A549 (cell line): ENCODE data around the gene MUC5B. TPM values are rescaled to one million over a fixed set of nuclear protein-coding genes. Genes with fewer than 3 reads are reported as not detected.
"Not testable (repeated sequence)": the region's sequence is repeated elsewhere in the genome, so short reads cannot be mapped to it uniquely, and the experiment has no call there.

Source experiments
- ATAC-seq, 2 experiments: fragments of 200-7000 bp in 1 of 2; fragments of >200 bp in 1 of 2; cut with Nextera tagmentation in 1 of 2; cut with Tn5 transposase in 1 of 2; 3 replicates each; pipeline versions ENCODE4 v1.8.0 to v1.9.1; 2018 to 2020; ENCODE audit warnings: mild to moderate bottlenecking in 1 of 2, moderate library complexity in 1 of 2
- CTCF ChIA-PET: fragments of 300-600 bp; sonication (Branson Sonifier 250); formaldehyde crosslinking; extraction: SDS; loops from one replicate; lab custom pipeline; 2021; ENCODE audit warnings: antibody characterized with exemption, inconsistent platforms; lab: Yijun Ruan, JAX
- POLR2A ChIA-PET: fragments of 350-600 bp; formaldehyde crosslinking; extraction: SDS; loops from one replicate; lab custom pipeline; 2021; ENCODE audit warnings: antibody characterized with exemption, inconsistent platforms; lab: Yijun Ruan, JAX
- DNase-seq, 2 experiments: peaks; one replicate each; pipeline versions ENCODE4 v3.0.0 to v3.0.0-alpha.2; 2011 to 2016; ENCODE audit warnings: low read depth in 1 of 2, low spot score in 1 of 2
- FAIRE-seq: peaks from 2 replicates; lab custom pipeline; 2011; peaks lifted over from hg19 to GRCh38; lab: Jason Lieb, UNC
- H3K27ac ChIP-seq, 2 experiments: fragments of >200 bp; sonication (Bioruptor Twin); formaldehyde crosslinking; 3 replicates each; pipeline ENCODE4 v1.5.1; 2016 to 2017
- H3K4me1 ChIP-seq: fragments of >200 bp; sonication (Bioruptor Twin); formaldehyde crosslinking; 3 replicates; pipeline ENCODE4 v1.6.1; 2016
- H3K4me2 ChIP-seq: fragments of >200 bp; sonication (Bioruptor Twin); formaldehyde crosslinking; 3 replicates; pipeline ENCODE4 v1.6.1; 2016
- H3K4me3 ChIP-seq: fragments of >200 bp; sonication (Bioruptor Twin); formaldehyde crosslinking; 3 replicates; pipeline ENCODE4 v1.5.1; 2016
- H3K9me3 ChIP-seq: fragments of >200 bp; sonication (Bioruptor Twin); formaldehyde crosslinking; 3 replicates; pipeline ENCODE4 v1.6.1; 2016
- HEYL ChIP-seq: fragments of 250-450 bp; sonication (Bioruptor Pico); IDR thresholded peaks from 2 replicates; pipeline ENCODE4 v1.8.0; 2021; ENCODE audit warnings: mild to moderate bottlenecking, moderate library complexity
- RNF2 ChIP-seq: fragments of 200-600 bp; sonication (generic); IDR thresholded peaks from 2 replicates; pipeline ENCODE4 v1.6.1; 2016; ENCODE audit warnings: low read depth, mild to moderate bottlenecking, antibody characterized with exemption, moderate library complexity, borderline replicate concordance
- ZNF302 ChIP-seq: fragments of 250-450 bp; sonication (Bioruptor Pico); IDR thresholded peaks from 2 replicates; pipeline ENCODE4 v1.9.0; 2021; ENCODE audit warnings: inconsistent platforms, mild to moderate bottlenecking, moderate library complexity
- ZSCAN20 ChIP-seq: fragments of 250-450 bp; sonication (Bioruptor Pico); IDR thresholded peaks from 2 replicates; pipeline ENCODE4 v1.8.0; 2022; ENCODE audit warnings: mild to moderate bottlenecking, moderate library complexity
- WGBS: methylation state at CpG from one replicate; pipeline ENCODE4 v1.1.6; 2017; ENCODE audit errors: missing lambda C conversion rate; 5-methylcytosine and 5-hydroxymethylcytosine counted together
- polyA plus RNA-seq, 4 experiments: library from polyadenylated mRNA; depleted of rRNA in 3 of 4; stranded (reverse); fragments of >200 nt; fragmentation: RNase III in 1 of 4; extraction: RNeasy Plus Mini Kit Qiagen cat#74134 plus additional on column Dnase treatment in 1 of 4; gene quantifications; 2 replicates in 3 of 4; 3 replicates in 1 of 4; pipeline ENCODE4 v1.2.3, GENCODE V29; 2011 to 2017
- TF ChIP-seq, protein P1 (sequence below): IDR thresholded peaks from 2 replicates; pipeline ENCODE4 v1.6.1; 2012; ENCODE audit warnings: low read depth, borderline replicate concordance

The MUC5B gene
- polyA plus RNA-seq, 2 of the 4 experiments (the other 2 are of a cell fraction): 0.85 to 1.4 TPM

DNA sequence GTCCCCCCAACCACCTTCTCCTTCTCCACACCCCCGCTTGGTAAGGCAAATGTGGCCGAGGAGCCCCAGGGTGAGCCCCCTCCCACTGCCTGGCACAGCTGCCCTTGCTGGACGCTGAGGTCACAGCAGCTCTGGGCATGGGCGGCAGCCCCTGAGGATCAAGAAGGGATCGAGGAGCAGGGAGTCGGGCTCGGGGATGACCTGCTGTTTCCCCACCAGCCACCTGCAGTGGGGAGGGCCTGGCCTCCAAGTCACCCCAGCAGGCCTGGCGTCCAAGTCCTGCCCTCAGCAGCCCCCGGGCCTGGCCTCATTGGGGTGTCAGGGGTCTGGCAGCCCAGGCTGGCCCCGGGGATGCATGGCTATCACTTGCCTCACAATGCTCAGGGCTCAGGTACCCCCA lies 41.4 kb upstream of the MUC5B start:
- peaks cover 3% of the 10 kb centered on the region; the same call in 2 of the 3 replicates for H3K9me3 ChIP-seq
- no peaks in the 10 kb centered on the region for H3K4me1 ChIP-seq
- ChIA-PET POLR2A (no interaction called here), CTCF (interaction anchor here (1.9 kb wide), 1 partner anchor 21 kb away, joined by 4 read pairs; no protein-coding TSS in a partner anchor)
- ATAC-seq (no peak), FAIRE-seq (no peak), DNase-seq (no peak)
- TF ChIP-seq ZSCAN20 (CRISPR knock-in tag) (no peak), RNF2 (no peak), HEYL (CRISPR knock-in tag) (no peak)
- TF ChIP-seq, protein P1, sequence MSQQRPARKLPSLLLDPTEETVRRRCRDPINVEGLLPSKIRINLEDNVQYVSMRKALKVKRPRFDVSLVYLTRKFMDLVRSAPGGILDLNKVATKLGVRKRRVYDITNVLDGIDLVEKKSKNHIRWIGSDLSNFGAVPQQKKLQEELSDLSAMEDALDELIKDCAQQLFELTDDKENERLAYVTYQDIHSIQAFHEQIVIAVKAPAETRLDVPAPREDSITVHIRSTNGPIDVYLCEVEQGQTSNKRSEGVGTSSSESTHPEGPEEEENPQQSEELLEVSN: no peak
- no peak overlapping the region for H3K4me3 ChIP-seq
- H3K4me2 ChIP-seq: no peak overlapping the region
- WGBS: no CpG with 5 or more reads among the region's 10 CpGs
- H3K27ac ChIP-seq: no peak overlapping the region

DNA sequence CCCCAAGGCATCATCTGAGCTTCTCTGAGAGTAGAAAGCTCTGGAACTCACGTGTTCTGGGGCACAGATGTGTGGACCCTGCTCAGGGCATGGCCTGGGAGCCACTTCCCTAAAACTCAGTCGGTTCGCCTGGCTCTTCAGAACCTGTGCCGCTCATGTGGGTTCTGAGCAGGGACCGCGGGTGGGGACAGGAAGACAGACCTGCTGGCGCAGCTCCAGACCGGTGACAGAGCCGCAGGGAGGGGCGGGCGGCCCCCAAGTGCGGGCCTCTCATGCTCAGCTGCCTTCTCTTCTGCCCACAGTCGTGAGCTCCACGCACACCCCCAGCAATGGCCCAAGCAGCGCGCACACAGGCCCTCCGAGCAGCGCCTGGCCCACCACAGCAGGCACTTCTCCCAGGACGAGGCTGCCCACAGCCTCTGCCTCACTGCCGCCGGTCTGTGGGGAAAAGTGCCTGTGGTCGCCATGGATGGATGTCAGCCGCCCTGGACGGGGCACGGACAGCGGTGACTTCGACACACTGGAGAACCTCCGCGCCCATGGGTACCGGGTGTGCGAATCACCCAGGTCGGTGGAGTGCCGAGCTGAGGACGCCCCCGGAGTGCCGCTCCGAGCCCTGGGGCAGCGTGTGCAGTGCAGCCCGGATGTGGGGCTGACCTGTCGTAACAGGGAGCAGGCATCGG lies 40.9 kb upstream of the MUC5B start:
- DNase-seq (no peak), ATAC-seq (peak in 1 of 2 experiments; percentile 10; a peak in 2 of 6 replicates), FAIRE-seq (no peak)
- Histone ChIP-seq H3K9me3 (peaks cover 6% of the 10 kb centered on the region; the same call in 2 of the 3 replicates), H3K27ac (no peak overlapping the region), H3K4me2 (no peak overlapping the region), H3K4me1 (no peaks in the 10 kb centered on the region), H3K4me3 (no peak overlapping the region)
- ChIA-PET CTCF (interaction anchor here (1.9 kb wide), 1 partner anchor 21 kb away, joined by 4 read pairs; no protein-coding TSS in a partner anchor), POLR2A (no interaction called here)
- 94% methylated on average over 35 of the region's 41 CpGs for WGBS
- no peak for TF ChIP-seq ZNF302 (CRISPR knock-in tag)

DNA sequence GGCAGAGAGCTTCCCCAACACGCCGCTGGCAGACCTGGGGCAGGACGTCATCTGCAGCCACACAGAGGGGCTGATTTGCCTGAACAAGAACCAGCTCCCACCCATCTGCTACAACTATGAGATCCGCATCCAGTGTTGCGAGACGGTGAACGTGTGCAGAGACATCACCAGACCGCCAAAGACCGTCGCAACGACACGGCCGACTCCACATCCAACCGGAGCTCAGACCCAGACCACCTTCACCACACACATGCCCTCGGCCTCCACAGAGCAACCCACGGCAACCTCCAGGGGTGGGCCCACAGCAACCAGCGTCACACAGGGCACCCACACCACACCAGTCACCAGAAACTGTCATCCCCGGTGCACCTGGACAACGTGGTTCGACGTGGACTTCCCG lies 38.7 kb upstream of the MUC5B start:
- H3K4me3 ChIP-seq, H3K27ac ChIP-seq, FAIRE-seq, H3K4me2 ChIP-seq, ATAC-seq, H3K4me1 ChIP-seq, CTCF ChIA-PET, DNase-seq, POLR2A ChIA-PET: not testable (repeated sequence)
- WGBS: 97% methylated on average over 13 of the region's 22 CpGs
- peaks cover 12% of the 10 kb centered on the region; the same call in 2 of the 3 replicates for H3K9me3 ChIP-seq

DNA sequence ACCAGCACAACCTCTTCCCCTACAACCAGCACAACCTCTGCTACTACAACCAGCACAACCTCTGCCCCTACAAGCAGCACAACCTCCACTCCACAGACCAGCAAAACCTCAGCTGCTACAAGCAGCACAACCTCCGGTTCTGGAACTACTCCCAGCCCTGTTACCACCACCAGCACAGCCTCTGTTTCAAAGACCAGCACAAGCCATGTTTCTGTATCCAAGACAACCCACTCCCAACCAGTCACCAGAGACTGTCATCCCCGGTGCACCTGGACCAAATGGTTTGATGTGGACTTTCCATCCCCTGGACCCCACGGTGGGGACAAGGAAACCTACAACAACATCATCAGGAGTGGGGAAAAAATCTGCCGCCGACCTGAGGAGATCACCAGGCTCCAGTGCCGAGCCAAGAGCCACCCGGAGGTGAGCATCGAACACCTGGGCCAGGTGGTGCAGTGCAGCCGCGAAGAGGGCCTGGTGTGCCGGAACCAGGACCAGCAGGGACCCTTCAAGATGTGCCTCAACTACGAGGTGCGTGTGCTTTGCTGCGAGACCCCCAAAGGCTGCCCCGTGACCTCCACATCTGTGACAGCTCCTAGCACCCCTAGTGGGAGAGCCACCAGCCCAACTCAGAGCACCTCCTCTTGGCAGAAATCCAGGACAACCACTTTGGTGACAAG lies 34.3 kb upstream of the MUC5B start:
- peaks cover 15% of the 10 kb centered on the region; the same call in 2 of the 3 replicates for H3K9me3 ChIP-seq
- 75% methylated on average over 12 of the region's 15 CpGs for WGBS
- H3K27ac ChIP-seq, H3K4me3 ChIP-seq, CTCF ChIA-PET, DNase-seq, ATAC-seq, FAIRE-seq, POLR2A ChIA-PET, H3K4me2 ChIP-seq, H3K4me1 ChIP-seq: not testable (repeated sequence)

DNA sequence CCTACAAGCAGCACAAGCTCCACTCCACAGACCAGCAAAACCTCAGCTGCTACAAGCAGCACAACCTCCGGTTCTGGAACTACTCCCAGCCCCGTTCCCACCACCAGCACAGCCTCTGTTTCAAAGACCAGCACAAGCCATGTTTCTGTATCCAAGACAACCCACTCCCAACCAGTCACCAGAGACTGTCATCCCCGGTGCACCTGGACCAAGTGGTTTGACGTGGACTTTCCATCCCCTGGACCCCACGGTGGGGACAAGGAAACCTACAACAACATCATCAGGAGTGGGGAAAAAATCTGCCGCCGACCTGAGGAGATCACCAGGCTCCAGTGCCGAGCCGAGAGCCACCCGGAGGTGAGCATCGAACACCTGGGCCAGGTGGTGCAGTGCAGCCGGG lies 33.0 kb upstream of the MUC5B start:
- DNase-seq, H3K4me2 ChIP-seq, H3K4me1 ChIP-seq, H3K27ac ChIP-seq, CTCF ChIA-PET, FAIRE-seq, POLR2A ChIA-PET, H3K4me3 ChIP-seq, ATAC-seq: not testable (repeated sequence)
- peaks cover 15% of the 10 kb centered on the region; the same call in 2 of the 3 replicates for H3K9me3 ChIP-seq
- WGBS: 72% methylated on average over 8 of the region's 12 CpGs

DNA sequence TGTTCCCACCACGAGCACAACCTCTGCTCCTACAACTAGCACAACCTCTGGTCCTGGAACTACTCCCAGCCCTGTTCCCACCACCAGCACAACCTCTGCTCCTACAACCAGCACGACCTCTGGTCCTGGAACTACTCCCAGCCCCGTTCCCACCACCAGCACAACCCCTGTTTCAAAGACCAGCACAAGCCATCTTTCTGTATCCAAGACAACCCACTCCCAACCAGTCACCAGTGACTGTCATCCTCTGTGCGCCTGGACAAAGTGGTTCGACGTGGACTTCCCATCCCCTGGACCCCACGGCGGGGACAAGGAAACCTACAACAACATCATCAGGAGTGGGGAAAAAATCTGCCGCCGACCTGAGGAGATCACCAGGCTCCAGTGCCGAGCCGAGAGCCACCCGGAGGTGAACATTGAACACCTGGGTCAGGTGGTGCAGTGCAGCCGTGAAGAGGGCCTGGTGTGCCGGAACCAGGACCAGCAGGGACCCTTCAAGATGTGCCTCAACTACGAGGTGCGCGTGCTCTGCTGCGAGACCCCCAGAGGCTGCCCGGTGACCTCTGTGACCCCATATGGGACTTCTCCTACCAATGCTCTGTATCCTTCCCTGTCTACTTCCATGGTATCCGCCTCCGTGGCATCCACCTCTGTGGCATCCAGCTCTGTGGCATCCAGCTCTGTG lies 30.9 kb upstream of the MUC5B start:
- H3K9me3 ChIP-seq, H3K4me1 ChIP-seq, DNase-seq, H3K27ac ChIP-seq, FAIRE-seq, H3K4me3 ChIP-seq, ATAC-seq, H3K4me2 ChIP-seq, CTCF ChIA-PET, POLR2A ChIA-PET: not testable (repeated sequence)
- WGBS: 83% methylated on average over 21 of the region's 22 CpGs
